Measurements from ENCODE around the gene PCBD1. TPM values are rescaled to one million over a fixed set of nuclear protein-coding genes. Genes with fewer than 3 reads are reported as not detected.

PCBD1 gene
- total RNA-seq, 1 donor from 2014 or later: 118 TPM

DNA sequence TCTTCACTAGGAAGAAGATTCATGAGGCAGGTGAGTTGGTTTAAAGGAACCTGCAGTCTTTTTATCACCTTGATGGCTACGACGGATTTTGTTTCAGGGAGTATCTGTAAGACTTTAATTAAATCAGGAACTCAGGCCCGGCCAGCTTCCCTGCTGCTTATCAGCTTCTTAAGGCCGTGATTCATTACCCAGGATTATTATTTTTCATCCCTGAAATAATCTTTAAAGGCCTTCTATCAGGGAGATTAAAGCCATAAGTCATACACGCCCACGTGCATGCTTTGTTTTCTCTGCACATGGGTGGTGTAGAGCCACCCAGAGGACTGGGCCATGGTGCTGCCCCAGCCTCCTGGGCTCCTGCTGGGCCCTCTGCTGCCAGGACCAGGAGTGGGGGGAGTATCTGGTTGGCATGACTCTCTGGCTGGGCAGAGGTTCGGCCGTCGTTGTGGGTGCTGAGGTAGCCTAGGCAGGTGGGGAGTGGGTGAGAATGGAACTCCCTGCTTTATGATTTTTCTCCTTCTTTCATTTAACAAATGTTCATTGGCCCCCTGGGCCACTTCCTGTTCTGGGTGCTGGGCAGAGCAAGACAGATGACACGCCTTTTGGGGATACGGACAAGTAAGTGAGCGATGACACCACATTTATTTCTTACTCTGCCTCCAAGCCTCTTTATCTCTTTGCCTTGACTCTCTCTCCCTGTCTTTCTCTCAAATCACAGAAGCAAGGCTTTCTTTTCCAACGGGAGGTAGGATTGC, 39.0 kb upstream of the PCBD1 start:
- Histone ChIP-seq H3K27me3 (ENCODE audit: low read depth) (peaks cover 2% of the 10 kb centered on the region), H3K4me3 (no peak overlapping the region), H3K4me1 (no peaks in the 10 kb centered on the region), H3K27ac (no peak overlapping the region), H3K36me3 (no peaks in the 10 kb centered on the region), H3K9me3 (no peaks in the 10 kb centered on the region)
- TF ChIP-seq, protein P1, sequence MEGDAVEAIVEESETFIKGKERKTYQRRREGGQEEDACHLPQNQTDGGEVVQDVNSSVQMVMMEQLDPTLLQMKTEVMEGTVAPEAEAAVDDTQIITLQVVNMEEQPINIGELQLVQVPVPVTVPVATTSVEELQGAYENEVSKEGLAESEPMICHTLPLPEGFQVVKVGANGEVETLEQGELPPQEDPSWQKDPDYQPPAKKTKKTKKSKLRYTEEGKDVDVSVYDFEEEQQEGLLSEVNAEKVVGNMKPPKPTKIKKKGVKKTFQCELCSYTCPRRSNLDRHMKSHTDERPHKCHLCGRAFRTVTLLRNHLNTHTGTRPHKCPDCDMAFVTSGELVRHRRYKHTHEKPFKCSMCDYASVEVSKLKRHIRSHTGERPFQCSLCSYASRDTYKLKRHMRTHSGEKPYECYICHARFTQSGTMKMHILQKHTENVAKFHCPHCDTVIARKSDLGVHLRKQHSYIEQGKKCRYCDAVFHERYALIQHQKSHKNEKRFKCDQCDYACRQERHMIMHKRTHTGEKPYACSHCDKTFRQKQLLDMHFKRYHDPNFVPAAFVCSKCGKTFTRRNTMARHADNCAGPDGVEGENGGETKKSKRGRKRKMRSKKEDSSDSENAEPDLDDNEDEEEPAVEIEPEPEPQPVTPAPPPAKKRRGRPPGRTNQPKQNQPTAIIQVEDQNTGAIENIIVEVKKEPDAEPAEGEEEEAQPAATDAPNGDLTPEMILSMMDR (IDR thresholded peaks at IDR 0.05): no peak
- ATAC-seq (no peak), DNase-seq (no peak)
- intact Hi-C loops (cut with DNase I): no loop called here

DNA sequence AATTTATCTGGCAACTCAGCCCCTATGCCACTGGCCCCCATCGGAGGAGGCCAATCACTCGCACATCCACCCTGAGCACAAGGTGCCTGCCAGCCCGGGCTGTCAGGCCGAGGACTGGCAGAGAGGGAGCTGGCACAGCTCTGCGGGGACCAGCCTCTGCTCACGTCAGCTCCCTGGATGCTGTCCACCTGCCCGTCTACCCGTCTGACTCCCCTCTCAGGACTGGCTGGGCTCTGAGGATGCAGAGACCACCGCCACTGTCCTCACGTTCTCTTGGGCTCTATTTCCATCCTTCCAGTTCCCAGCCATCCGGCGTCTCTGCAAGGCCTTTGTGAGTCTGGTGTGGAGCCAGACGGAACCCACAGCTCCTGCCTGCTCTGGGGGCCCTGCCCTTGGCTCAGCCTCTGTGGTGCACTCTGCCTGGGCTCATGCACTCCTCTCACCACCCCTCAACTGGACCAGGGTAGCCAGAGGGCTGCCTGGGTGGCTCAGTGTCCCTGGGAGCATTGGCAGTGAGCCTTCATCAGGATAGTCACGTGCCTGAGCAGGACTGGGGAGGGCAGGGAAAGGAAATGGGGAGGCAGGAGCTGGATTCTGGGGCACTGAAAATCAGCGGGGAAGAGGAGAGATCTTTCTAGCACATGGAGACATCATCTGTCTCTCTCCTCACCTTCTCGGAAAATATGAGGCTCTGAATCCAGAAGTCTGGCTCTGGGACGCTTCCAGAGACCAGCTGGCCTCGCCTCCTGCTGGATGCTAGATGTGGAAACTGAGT, 38.0 kb upstream of the PCBD1 start:
- intact Hi-C loops (cut with DNase I): no loop called here
- TF ChIP-seq, protein P1 (IDR thresholded peaks at IDR 0.05): no peak
- Histone ChIP-seq H3K4me1 (no peaks in the 10 kb centered on the region), H3K27ac (no peak overlapping the region), H3K27me3 (ENCODE audit: low read depth) (no peaks in the 10 kb centered on the region), H3K9me3 (no peaks in the 10 kb centered on the region), H3K4me3 (no peak overlapping the region), H3K36me3 (no peaks in the 10 kb centered on the region)
- no peak for DNase-seq
- no peak for ATAC-seq

GRCh38 chr10:70925377-70926225, 37.2 kb upstream of the PCBD1 start:
- no peaks in the 10 kb centered on the region for H3K27me3 ChIP-seq (ENCODE audit: low read depth)
- no peaks in the 10 kb centered on the region for H3K36me3 ChIP-seq
- no peak overlapping the region for H3K27ac ChIP-seq
- H3K4me3 ChIP-seq: no peak overlapping the region
- peak; percentile 63 for DNase-seq
- H3K4me1 ChIP-seq: no peaks in the 10 kb centered on the region
- ATAC-seq: peak; percentile 65 to 69
- TF ChIP-seq, protein P1 (IDR thresholded peaks at IDR 0.05): peak; percentile 97
- intact Hi-C loops (cut with DNase I): no loop called here
- no peaks in the 10 kb centered on the region for H3K9me3 ChIP-seq

- TF ChIP-seq, protein P1 (IDR thresholded peaks at IDR 0.05): no peak
- Histone ChIP-seq H3K9me3 (no peaks in the 10 kb centered on the region), H3K4me1 (no peaks in the 10 kb centered on the region), H3K4me3 (no peak overlapping the region), H3K27me3 (ENCODE audit: low read depth) (no peaks in the 10 kb centered on the region), H3K27ac (no peak overlapping the region), H3K36me3 (no peaks in the 10 kb centered on the region)
- no peak for ATAC-seq
- intact Hi-C loops (cut with DNase I): no loop called here
- DNase-seq: no peak
Observed at GRCh38 chr10:70923696-70924095, 35.3 kb upstream of the PCBD1 start.

DNA sequence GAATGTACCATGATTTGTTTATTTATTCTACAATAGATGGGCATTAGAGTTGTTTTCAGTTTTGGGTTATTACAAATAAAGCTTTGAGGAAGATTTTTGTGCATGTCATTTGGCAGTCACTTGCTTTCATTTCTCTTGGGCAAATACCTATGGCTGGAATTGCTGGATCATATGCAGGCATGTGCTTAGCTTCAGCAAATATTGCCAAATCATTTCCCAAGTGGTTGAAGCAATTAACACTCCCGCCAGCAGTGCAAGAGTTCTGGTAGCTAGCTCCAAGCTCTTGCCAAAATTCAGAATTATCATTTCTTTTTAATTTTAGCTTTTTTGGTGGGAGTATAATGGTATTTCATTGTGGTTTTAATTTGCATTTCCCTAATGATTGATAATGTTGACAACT, 32.9 kb upstream of the PCBD1 start:
- intact Hi-C loops (cut with DNase I): no loop called here
- Histone ChIP-seq H3K9me3 (no peaks in the 10 kb centered on the region), H3K27me3 (ENCODE audit: low read depth) (no peaks in the 10 kb centered on the region), H3K4me3 (no peak overlapping the region), H3K36me3 (no peaks in the 10 kb centered on the region), H3K27ac (no peak overlapping the region), H3K4me1 (no peaks in the 10 kb centered on the region)
- ATAC-seq (peak; percentile 55 to 84), DNase-seq (no peak)
- TF ChIP-seq, protein P1 (IDR thresholded peaks at IDR 0.05): no peak

Data from lower lobe of right lung (tissue), 2 donors.